PC-3 (cell line): Measurements from ENCODE around the gene CRABP1. TPM values are rescaled to one million over a fixed set of nuclear protein-coding genes. Genes with fewer than 3 reads are reported as not detected.

Source experiments
- ATAC-seq: fragments of 200-7000 bp; cut with Tn5 transposase; 2 replicates; pipeline ENCODE4 v1.9.1; 2020; ENCODE audit warnings: mild to moderate bottlenecking, moderate library complexity
- BruUV-seq: library from RNA; stranded (reverse); fragments of 400-500 nt; replicated peaks from 2 replicates; lab custom pipeline; 2021; lab: Mats Ljungman, UMichigan
- CTCF ChIA-PET: fragments of 300-600 bp; sonication (Branson Sonifier 250); formaldehyde crosslinking; loops from one replicate; lab custom pipeline; 2022; ENCODE audit warnings: antibody characterized with exemption; lab: Charles Lee
- POLR2A ChIA-PET: fragments of 300-600 bp; sonication (Branson Sonifier 250); formaldehyde crosslinking; loops from one replicate; lab custom pipeline; 2022; ENCODE audit warnings: antibody characterized with exemption; ENCODE audit not compliant: unreplicated experiment; lab: Charles Lee
- DNase-seq: peaks from one replicate; pipeline ENCODE4 v3.0.0-alpha.2; 2015
- H2AFZ ChIP-seq: fragments of 300-600 bp; sonication (generic); 2 replicates; pipeline ENCODE4 v1.6.0; 2016; ENCODE audit warnings: antibody characterized with exemption, low read length
- H3F3A ChIP-seq: fragments of 300-600 bp; sonication (generic); one replicate; pipeline ENCODE4 v1.6.0; 2017; ENCODE audit warnings: antibody characterized with exemption, low read length, control low read depth, mild to moderate bottlenecking; ENCODE audit not compliant: unreplicated experiment
- H3K27ac ChIP-seq: fragments of 300-600 bp; sonication (generic); 2 replicates; pipeline ENCODE4 v1.5.1; 2016; ENCODE audit warnings: mild to moderate bottlenecking, low read length
- H3K27me3 ChIP-seq: fragments of 300-600 bp; sonication (generic); 2 replicates; pipeline ENCODE4 v1.6.1; 2016; ENCODE audit warnings: low read length, mixed read lengths
- H3K36me3 ChIP-seq: fragments of 300-600 bp; sonication (generic); 2 replicates; pipeline ENCODE4 v1.6.1; 2016; ENCODE audit warnings: low read depth, mixed run types, low read length, mixed read lengths
- H3K4me1 ChIP-seq: fragments of 300-600 bp; sonication (generic); 2 replicates; pipeline ENCODE4 v1.5.1; 2016; ENCODE audit warnings: low read length; ENCODE audit not compliant: insufficient read depth
- H3K4me2 ChIP-seq: fragments of 300-600 bp; sonication (generic); 2 replicates; pipeline ENCODE4 v1.6.0; 2016; ENCODE audit warnings: low read length
- H3K4me3 ChIP-seq: fragments of 300-600 bp; sonication (generic); 2 replicates; pipeline ENCODE4 v1.5.1; 2016; ENCODE audit warnings: mild to moderate bottlenecking, low read length, mixed read lengths
- H3K79me2 ChIP-seq: fragments of 300-600 bp; sonication (generic); 2 replicates; pipeline ENCODE4 v1.6.1; 2017; ENCODE audit warnings: low read length, mixed read lengths
- H3K9ac ChIP-seq: fragments of 300-600 bp; sonication (generic); 2 replicates; pipeline ENCODE4 v1.6.0; 2016; ENCODE audit warnings: mild to moderate bottlenecking, low read length
- H3K9me2 ChIP-seq: fragments of 300-600 bp; sonication (generic); replicated peaks from 2 replicates; pipeline ENCODE4 v1.6.1; 2016; ENCODE audit warnings: mixed run types, low read length, mixed read lengths
- H3K9me3 ChIP-seq: fragments of 300-600 bp; sonication (generic); 2 replicates; pipeline ENCODE4 v1.6.1; 2016; ENCODE audit warnings: low read length, mixed read lengths
- H4K20me1 ChIP-seq: fragments of 300-600 bp; sonication (generic); 2 replicates; pipeline ENCODE4 v1.6.1; 2016; ENCODE audit warnings: low read length, mixed read lengths
- EZH2 ChIP-seq: fragments of 300-600 bp; sonication (generic); IDR thresholded peaks from one replicate; pipeline ENCODE4 v1.6.1; 2017; ENCODE audit warnings: antibody characterized with exemption, mild to moderate bottlenecking, low read length; ENCODE audit not compliant: unreplicated experiment
- EZH2phosphoT487 ChIP-seq: fragments of 300-600 bp; sonication (generic); IDR thresholded peaks from 2 replicates; pipeline ENCODE4 v1.6.1; 2018; ENCODE audit warnings: mild to moderate bottlenecking, antibody characterized with exemption, low read length, borderline replicate concordance
- intact Hi-C: fragments of 100-400 bp; cut with micrococcal nuclease; formaldehyde crosslinking; loops from 2 replicates; pipeline ENCODE4 v1.9.0; 2023
- total RNA-seq: library from RNA; depleted of rRNA; stranded (reverse); fragments of >200 nt; gene quantifications from 2 replicates; pipeline ENCODE4 v1.2.3, GENCODE V29; 2014
- TF ChIP-seq, protein P1 (sequence below): fragments of 300-600 bp; sonication (generic); conservative IDR thresholded peaks from 2 replicates; pipeline ENCODE4 v1.5.1; 2017; ENCODE audit warnings: antibody characterized with exemption, low read depth, mild to moderate bottlenecking, low read length

Gene CRABP1
- total RNA-seq, 1 experiment from 2014 or later = not detected

DNA sequence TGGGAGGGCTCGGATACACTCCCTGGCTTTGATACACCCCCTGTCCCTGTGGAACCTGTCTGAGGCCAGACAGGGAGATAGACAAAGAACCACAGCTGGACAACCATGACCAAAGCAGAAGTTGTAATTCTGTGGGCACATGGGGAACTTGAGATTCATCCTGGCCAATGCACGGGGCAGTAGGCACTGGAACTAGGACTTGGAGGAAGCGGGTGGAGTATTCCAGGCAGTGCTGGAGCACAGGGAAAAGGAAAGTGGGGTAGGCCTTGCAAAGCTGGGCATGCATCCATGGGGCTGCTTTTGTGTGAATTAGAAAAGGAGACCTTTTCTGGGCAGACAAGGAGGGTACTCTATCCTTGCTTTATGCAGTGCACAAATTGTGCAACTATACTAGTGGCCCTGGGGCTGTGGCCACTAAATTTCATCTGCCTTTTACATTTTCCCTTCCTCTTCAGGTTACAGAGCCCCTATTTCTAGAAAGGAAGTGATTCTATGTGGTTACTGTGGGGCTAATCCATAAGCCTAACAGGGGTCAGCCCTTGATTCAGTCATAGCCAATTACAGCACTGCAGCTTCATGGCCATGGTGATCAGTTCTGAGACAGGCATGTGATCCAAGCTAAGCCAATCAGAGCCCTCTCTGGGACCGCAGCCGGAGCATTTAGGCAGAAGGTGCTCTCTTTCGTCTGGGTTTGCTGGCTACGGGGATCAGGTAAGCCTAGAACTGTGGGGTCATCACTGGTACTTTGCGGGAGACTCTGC, 21.0 kb downstream of the CRABP1 start:
- Histone ChIP-seq H2AFZ (no peak overlapping the region), H4K20me1 (no peaks in the 10 kb centered on the region), H3F3A (no peaks in the 10 kb centered on the region), H3K9me3 (no peaks in the 10 kb centered on the region), H3K4me2 (no peak overlapping the region), H3K4me3 (no peak overlapping the region), H3K27me3 (peaks cover 4% of the 10 kb centered on the region; the same call in 1 of the 2 replicates), H3K9ac (no peak overlapping the region), H3K79me2 (no peaks in the 10 kb centered on the region), H3K27ac (no peak overlapping the region), H3K4me1 (no peaks in the 10 kb centered on the region), H3K36me3 (no peaks in the 10 kb centered on the region), H3K9me2 (no peaks in the 10 kb centered on the region)
- no peak for DNase-seq
- TF ChIP-seq EZH2 (no peak), EZH2phosphoT487 (no peak)
- TF ChIP-seq, protein P1, sequence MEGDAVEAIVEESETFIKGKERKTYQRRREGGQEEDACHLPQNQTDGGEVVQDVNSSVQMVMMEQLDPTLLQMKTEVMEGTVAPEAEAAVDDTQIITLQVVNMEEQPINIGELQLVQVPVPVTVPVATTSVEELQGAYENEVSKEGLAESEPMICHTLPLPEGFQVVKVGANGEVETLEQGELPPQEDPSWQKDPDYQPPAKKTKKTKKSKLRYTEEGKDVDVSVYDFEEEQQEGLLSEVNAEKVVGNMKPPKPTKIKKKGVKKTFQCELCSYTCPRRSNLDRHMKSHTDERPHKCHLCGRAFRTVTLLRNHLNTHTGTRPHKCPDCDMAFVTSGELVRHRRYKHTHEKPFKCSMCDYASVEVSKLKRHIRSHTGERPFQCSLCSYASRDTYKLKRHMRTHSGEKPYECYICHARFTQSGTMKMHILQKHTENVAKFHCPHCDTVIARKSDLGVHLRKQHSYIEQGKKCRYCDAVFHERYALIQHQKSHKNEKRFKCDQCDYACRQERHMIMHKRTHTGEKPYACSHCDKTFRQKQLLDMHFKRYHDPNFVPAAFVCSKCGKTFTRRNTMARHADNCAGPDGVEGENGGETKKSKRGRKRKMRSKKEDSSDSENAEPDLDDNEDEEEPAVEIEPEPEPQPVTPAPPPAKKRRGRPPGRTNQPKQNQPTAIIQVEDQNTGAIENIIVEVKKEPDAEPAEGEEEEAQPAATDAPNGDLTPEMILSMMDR = no peak
- ChIA-PET CTCF (no interaction called here), POLR2A (no interaction called here)
- no TSS peak for BruUV-seq
- no peak for ATAC-seq
- intact Hi-C loops = no loop called here

DNA sequence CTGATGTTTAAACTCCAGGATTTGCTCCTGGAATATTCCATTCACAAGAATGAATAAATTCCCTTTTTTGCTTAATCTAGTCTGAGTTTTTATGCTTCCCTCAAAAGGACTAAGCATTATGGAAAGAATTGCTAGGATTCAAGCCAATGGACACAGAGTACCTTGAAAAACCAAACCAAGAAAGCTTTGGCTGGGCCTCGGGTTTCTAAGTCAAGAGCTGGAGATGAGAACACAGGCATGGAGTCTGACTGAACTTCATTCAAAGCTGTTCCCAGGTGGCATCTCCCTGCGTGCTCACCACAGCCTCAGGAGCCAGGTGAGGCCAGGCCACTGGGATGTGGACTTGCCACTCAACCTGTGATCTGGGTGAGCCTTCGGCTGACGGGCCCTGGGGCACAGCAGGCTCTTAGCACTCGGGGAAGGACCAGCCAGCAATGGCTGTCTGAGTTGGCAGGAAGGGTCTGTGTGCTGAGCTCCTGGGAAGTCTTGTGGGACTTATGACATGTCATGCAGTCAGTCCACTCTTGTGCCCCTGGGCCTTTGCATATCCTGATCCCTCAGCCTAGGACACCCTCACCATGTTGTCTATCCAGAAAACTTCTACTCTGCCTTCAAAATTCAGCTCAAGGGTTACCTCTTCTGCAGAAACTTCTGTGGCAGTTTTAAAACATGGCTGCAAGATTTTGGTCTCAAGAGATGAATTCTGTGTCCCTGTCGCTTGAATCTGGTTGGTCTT, 21.8 kb downstream of the CRABP1 start:
- ChIA-PET POLR2A (no interaction called here), CTCF (no interaction called here)
- BruUV-seq = no TSS peak
- DNase-seq (no peak), ATAC-seq (no peak)
- intact Hi-C loops = no loop called here
- Histone ChIP-seq H3K79me2 (no peaks in the 10 kb centered on the region), H3K9me3 (no peaks in the 10 kb centered on the region), H3K9ac (no peak overlapping the region), H2AFZ (no peak overlapping the region), H3K27ac (no peak overlapping the region), H3K9me2 (no peaks in the 10 kb centered on the region), H3K4me2 (no peak overlapping the region), H3K36me3 (no peaks in the 10 kb centered on the region), H3F3A (no peaks in the 10 kb centered on the region), H3K4me3 (no peak overlapping the region), H3K4me1 (no peaks in the 10 kb centered on the region), H4K20me1 (no peaks in the 10 kb centered on the region), H3K27me3 (peaks cover 4% of the 10 kb centered on the region; the same call in 1 of the 2 replicates)
- TF ChIP-seq, protein P1 = no peak
- TF ChIP-seq EZH2 (no peak), EZH2phosphoT487 (no peak)
